WTC11 (cell line): ENCODE results near the gene PASD1. TPM values are rescaled to one million over a fixed set of nuclear protein-coding genes. Genes with fewer than 3 reads are reported as not detected.

ENCODE experiments used
- ATAC-seq: fragments of 200-7000 bp; cut with Tn5 transposase; 2 replicates; pipeline ENCODE4 v1.10.0; 2021; ENCODE audit warnings: mild to moderate bottlenecking, moderate library complexity
- CTCF ChIA-PET: fragments of 300-600 bp; sonication (Branson Sonifier 250); formaldehyde crosslinking; loops from one replicate; lab custom pipeline; 2021; ENCODE audit warnings: antibody characterized with exemption; lab: Charles Lee
- POLR2A ChIA-PET: fragments of 350-600 bp; sonication (Branson Sonifier 250); formaldehyde crosslinking; loops from one replicate; lab custom pipeline; 2021; ENCODE audit warnings: antibody characterized with exemption; lab: Charles Lee
- DNase-seq: peaks from one replicate; pipeline ENCODE4 v3.0.0; 2021; ENCODE audit warnings: low spot score
- H3K27ac Mint-ChIP-seq: 2 replicates; pipeline ENCODE4 v1.8.0; 2021; ENCODE audit warnings: mixed read lengths
- H3K27me3 Mint-ChIP-seq: 2 replicates; pipeline ENCODE4 v1.8.0; 2021; ENCODE audit warnings: low read depth, mild to moderate bottlenecking, moderate library complexity, mixed read lengths
- H3K36me3 Mint-ChIP-seq: 2 replicates; pipeline ENCODE4 v1.8.0; 2021; ENCODE audit warnings: mixed read lengths
- H3K4me1 Mint-ChIP-seq: 2 replicates; pipeline ENCODE4 v1.8.0; 2022; ENCODE audit warnings: mixed read lengths
- H3K4me3 Mint-ChIP-seq: 2 replicates; pipeline ENCODE4 v1.8.0; 2021; ENCODE audit warnings: mild to moderate bottlenecking, moderate library complexity, mixed read lengths
- H3K9me3 Mint-ChIP-seq: 2 replicates; pipeline ENCODE4 v1.8.0; 2021; ENCODE audit warnings: mixed read lengths
- CREB1 ChIP-seq: sonication (generic); formaldehyde crosslinking; IDR thresholded peaks from 2 replicates; pipeline ENCODE4 v1.8.0; 2023; ENCODE audit warnings: mild to moderate bottlenecking, missing genetic modification reagents
- E2F5 ChIP-seq: sonication (generic); formaldehyde crosslinking; IDR thresholded peaks from 2 replicates; pipeline ENCODE4 v1.8.1; 2022; ENCODE audit warnings: mild to moderate bottlenecking, moderate library complexity, missing genetic modification reagents
- ETV6 ChIP-seq: sonication (generic); formaldehyde crosslinking; IDR thresholded peaks from 2 replicates; pipeline ENCODE4 v1.8.1; 2022; ENCODE audit warnings: mild to moderate bottlenecking, missing genetic modification reagents
- FOXK1 ChIP-seq: sonication (generic); formaldehyde crosslinking; IDR thresholded peaks from 2 replicates; pipeline ENCODE4 v1.8.0; 2022; ENCODE audit warnings: mild to moderate bottlenecking, moderate library complexity, missing genetic modification reagents
- GABPB1 ChIP-seq: sonication (generic); formaldehyde crosslinking; IDR thresholded peaks from 2 replicates; pipeline ENCODE4 v1.8.1; 2023; ENCODE audit warnings: mild to moderate bottlenecking, missing genetic modification reagents
- IRF2 ChIP-seq: sonication (generic); formaldehyde crosslinking; IDR thresholded peaks from 2 replicates; pipeline ENCODE4 v1.8.0; 2022; ENCODE audit warnings: low read depth, missing genetic modification reagents, borderline replicate concordance
- MXD4 ChIP-seq: fragments of 250-450 bp; sonication (Bioruptor Pico); IDR thresholded peaks from 2 replicates; pipeline ENCODE4 v1.8.0; 2021; ENCODE audit warnings: mild to moderate bottlenecking, moderate library complexity, borderline replicate concordance
- NR2C2 ChIP-seq: sonication (generic); formaldehyde crosslinking; IDR thresholded peaks from 2 replicates; pipeline ENCODE4 v1.8.0; 2022; ENCODE audit warnings: mild to moderate bottlenecking, missing genetic modification reagents
- OVOL2 ChIP-seq: fragments of 250-450 bp; sonication (Bioruptor Pico); IDR thresholded peaks from 2 replicates; pipeline ENCODE4 v1.9.0; 2021; ENCODE audit warnings: mild to moderate bottlenecking, borderline replicate concordance
- PRRX2 ChIP-seq: fragments of 250-450 bp; sonication (Bioruptor Pico); IDR thresholded peaks from 2 replicates; pipeline ENCODE4 v1.8.0; 2021; ENCODE audit warnings: mild to moderate bottlenecking
- SMAD4 ChIP-seq: sonication (generic); formaldehyde crosslinking; IDR thresholded peaks from 2 replicates; pipeline ENCODE4 v1.8.0; 2022; ENCODE audit warnings: mild to moderate bottlenecking, missing genetic modification reagents
- SP1 ChIP-seq: sonication (generic); formaldehyde crosslinking; conservative IDR thresholded peaks from 2 replicates; pipeline ENCODE4 v1.8.1; 2022; ENCODE audit warnings: missing genetic modification reagents
- STAT6 ChIP-seq: sonication (generic); formaldehyde crosslinking; conservative IDR thresholded peaks from 2 replicates; pipeline ENCODE4 v1.8.1; 2023; ENCODE audit warnings: mild to moderate bottlenecking, low read depth, missing genetic modification reagents, moderate library complexity
- TCF7 ChIP-seq: sonication (generic); formaldehyde crosslinking; IDR thresholded peaks from 2 replicates; pipeline ENCODE4 v1.8.0; 2022; ENCODE audit warnings: mild to moderate bottlenecking, low read depth, missing genetic modification reagents, moderate library complexity
- TEAD1 ChIP-seq: sonication (generic); formaldehyde crosslinking; IDR thresholded peaks from 2 replicates; pipeline ENCODE4 v1.8.0; 2022; ENCODE audit warnings: mild to moderate bottlenecking, missing genetic modification reagents
- total RNA-seq: library from RNA; stranded (reverse); gene quantifications from 3 replicates; pipeline ENCODE4 v1.2.3, GENCODE V29; 2021
- TF ChIP-seq, protein P1 (sequence below): sonication (generic); formaldehyde crosslinking; IDR thresholded peaks from 2 replicates; pipeline ENCODE4 v1.8.0; 2022; ENCODE audit warnings: mild to moderate bottlenecking, missing genetic modification reagents
- TF ChIP-seq, protein P2 (sequence below): sonication (generic); formaldehyde crosslinking; IDR thresholded peaks from 2 replicates; pipeline ENCODE4 v1.8.1; 2023; ENCODE audit warnings: mild to moderate bottlenecking, missing genetic modification reagents
- TF ChIP-seq, protein P3 (sequence below): fragments of 250-450 bp; sonication (Bioruptor Pico); IDR thresholded peaks from 2 replicates; pipeline ENCODE4 v1.9.0; 2021; ENCODE audit warnings: mild to moderate bottlenecking
- TF ChIP-seq, protein P4 (sequence below): fragments of 250-450 bp; sonication (Bioruptor Pico); IDR thresholded peaks from 2 replicates; pipeline ENCODE4 v1.9.0; 2021; ENCODE audit warnings: mild to moderate bottlenecking

The PASD1 gene
- total RNA-seq, 1 experiment from 2014 or later, result not detected

GRCh38 chrX:151702026-151702714 lies 138.7 kb downstream of the PASD1 start (continued):
- no peak for TF ChIP-seq PRRX2 (CRISPR knock-in tag)

DNA sequence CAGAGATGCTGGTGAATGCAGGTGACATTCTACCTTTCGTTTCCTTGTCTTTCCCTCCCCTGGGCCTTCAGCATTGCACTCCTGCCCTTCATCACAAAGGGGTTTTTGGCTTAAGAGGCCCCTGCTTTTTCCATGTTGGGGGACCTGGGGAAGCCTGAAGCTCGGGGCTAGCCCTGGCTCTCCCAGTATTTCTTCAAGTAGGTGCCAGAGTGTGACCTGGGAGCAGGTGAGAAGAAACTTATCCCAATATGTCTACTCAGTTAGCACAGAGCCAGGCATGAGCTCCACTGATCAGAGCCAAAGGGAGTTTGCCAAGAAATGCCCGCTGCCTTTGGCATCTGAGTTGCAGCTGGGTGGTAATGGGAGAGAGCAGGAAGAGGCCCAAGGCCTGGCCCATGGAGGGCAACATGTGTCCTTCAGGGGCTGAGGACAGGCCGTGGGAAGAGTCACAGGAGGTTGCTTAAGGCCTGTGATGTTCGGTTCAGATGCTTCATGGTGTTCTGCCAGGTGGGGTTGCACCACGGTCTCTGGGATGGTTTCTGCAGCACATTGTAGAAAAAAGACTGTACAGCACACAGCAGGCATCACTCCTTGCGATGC lies 139.4 kb downstream of the PASD1 start:
- Mint-ChIP-seq H3K27ac (no peak overlapping the region), H3K27me3 (no peaks in the 10 kb centered on the region), H3K4me3 (no peak overlapping the region), H3K4me1 (no peaks in the 10 kb centered on the region), H3K9me3 (no peaks in the 10 kb centered on the region), H3K36me3 (0 out of 2 replicates have a peak, but pooled peaks cover 3% of the 10 kb centered on the region)
- ATAC-seq (no peak), DNase-seq (no peak)
- TF ChIP-seq SMAD4 (CRISPR knock-in tag) (no peak), OVOL2 (no peak), NR2C2 (CRISPR knock-in tag) (no peak), IRF2 (CRISPR knock-in tag) (no peak), STAT6 (CRISPR knock-in tag) (no peak), SP1 (CRISPR knock-in tag) (no peak), CREB1 (no peak), GABPB1 (no peak), FOXK1 (CRISPR knock-in tag) (no peak), TCF7 (CRISPR knock-in tag) (no peak)
- TF ChIP-seq, protein P1, sequence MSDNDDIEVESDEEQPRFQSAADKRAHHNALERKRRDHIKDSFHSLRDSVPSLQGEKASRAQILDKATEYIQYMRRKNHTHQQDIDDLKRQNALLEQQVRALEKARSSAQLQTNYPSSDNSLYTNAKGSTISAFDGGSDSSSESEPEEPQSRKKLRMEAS, result no peak
- TF ChIP-seq, protein P2, sequence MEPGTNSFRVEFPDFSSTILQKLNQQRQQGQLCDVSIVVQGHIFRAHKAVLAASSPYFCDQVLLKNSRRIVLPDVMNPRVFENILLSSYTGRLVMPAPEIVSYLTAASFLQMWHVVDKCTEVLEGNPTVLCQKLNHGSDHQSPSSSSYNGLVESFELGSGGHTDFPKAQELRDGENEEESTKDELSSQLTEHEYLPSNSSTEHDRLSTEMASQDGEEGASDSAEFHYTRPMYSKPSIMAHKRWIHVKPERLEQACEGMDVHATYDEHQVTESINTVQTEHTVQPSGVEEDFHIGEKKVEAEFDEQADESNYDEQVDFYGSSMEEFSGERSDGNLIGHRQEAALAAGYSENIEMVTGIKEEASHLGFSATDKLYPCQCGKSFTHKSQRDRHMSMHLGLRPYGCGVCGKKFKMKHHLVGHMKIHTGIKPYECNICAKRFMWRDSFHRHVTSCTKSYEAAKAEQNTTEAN (CRISPR knock-in tag), result no peak
- POLR2A ChIA-PET, result no interaction called here
- CTCF ChIA-PET, result no interaction called here

GRCh38 chrX:151703487-151703886 lies 140.0 kb downstream of the PASD1 start:
- no peak overlapping the region for H3K4me3 Mint-ChIP-seq
- H3K27me3 Mint-ChIP-seq, result no peaks in the 10 kb centered on the region
- no peaks in the 10 kb centered on the region for H3K4me1 Mint-ChIP-seq
- no peaks in the 10 kb centered on the region for H3K9me3 Mint-ChIP-seq
- ChIA-PET CTCF (no interaction called here), POLR2A (no interaction called here)
- DNase-seq (no peak), ATAC-seq (no peak)
- 0 out of 2 replicates have a peak, but pooled peaks cover 3% of the 10 kb centered on the region for H3K36me3 Mint-ChIP-seq
- H3K27ac Mint-ChIP-seq, result no peak overlapping the region
- TF ChIP-seq, protein P3, sequence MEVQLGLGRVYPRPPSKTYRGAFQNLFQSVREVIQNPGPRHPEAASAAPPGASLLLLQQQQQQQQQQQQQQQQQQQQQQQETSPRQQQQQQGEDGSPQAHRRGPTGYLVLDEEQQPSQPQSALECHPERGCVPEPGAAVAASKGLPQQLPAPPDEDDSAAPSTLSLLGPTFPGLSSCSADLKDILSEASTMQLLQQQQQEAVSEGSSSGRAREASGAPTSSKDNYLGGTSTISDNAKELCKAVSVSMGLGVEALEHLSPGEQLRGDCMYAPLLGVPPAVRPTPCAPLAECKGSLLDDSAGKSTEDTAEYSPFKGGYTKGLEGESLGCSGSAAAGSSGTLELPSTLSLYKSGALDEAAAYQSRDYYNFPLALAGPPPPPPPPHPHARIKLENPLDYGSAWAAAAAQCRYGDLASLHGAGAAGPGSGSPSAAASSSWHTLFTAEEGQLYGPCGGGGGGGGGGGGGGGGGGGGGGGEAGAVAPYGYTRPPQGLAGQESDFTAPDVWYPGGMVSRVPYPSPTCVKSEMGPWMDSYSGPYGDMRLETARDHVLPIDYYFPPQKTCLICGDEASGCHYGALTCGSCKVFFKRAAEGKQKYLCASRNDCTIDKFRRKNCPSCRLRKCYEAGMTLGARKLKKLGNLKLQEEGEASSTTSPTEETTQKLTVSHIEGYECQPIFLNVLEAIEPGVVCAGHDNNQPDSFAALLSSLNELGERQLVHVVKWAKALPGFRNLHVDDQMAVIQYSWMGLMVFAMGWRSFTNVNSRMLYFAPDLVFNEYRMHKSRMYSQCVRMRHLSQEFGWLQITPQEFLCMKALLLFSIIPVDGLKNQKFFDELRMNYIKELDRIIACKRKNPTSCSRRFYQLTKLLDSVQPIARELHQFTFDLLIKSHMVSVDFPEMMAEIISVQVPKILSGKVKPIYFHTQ (CRISPR knock-in tag), result no peak
- TF ChIP-seq TEAD1 (CRISPR knock-in tag), result no peak
- TF ChIP-seq, protein P1, result no peak
- TF ChIP-seq, protein P4, sequence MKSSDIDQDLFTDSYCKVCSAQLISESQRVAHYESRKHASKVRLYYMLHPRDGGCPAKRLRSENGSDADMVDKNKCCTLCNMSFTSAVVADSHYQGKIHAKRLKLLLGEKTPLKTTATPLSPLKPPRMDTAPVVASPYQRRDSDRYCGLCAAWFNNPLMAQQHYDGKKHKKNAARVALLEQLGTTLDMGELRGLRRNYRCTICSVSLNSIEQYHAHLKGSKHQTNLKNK (CRISPR knock-in tag), result no peak
- TF ChIP-seq MXD4, result no peak
- TF ChIP-seq TCF7 (CRISPR knock-in tag), result no peak
- TF ChIP-seq IRF2 (CRISPR knock-in tag), result no peak
- TF ChIP-seq E2F5, result no peak
- TF ChIP-seq SP1 (CRISPR knock-in tag), result no peak
- TF ChIP-seq ETV6, result no peak
